ENCODE data around the gene PRIM1.

The PRIM1 gene

DNA sequence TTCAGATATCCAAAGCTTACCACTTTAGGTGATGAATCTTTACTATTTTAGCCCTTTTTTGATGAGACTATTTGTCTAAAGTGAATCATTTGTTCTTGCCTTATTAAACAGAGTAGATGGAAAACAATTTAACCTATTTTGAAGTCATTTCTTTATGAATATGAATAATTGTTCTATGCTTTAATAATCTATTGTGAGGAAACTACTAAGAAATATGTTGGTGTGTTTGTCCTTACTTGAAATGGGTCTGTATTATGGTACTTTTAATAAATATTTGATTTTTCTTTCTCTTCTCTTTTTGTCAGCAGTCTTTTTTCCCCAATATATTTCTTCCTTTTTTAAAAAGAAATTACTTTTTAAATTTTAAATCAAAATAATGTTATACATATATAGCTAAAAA lies 35.4 kb upstream of the PRIM1 start:
- Histone ChIP-seq H3K9me3 (ENCODE audit: severe bottlenecking) (no peaks in the 10 kb centered on the region), H3K27me3 (ENCODE audit: insufficient read depth, low read depth, severe bottlenecking) (no peaks in the 10 kb centered on the region), H3K36me3 (no peaks in the 10 kb centered on the region), H3K4me3 (ENCODE audit: low read depth, low read length) (no peak overlapping the region), H3K27ac (no peak overlapping the region)
- TF ChIP-seq, protein P1, sequence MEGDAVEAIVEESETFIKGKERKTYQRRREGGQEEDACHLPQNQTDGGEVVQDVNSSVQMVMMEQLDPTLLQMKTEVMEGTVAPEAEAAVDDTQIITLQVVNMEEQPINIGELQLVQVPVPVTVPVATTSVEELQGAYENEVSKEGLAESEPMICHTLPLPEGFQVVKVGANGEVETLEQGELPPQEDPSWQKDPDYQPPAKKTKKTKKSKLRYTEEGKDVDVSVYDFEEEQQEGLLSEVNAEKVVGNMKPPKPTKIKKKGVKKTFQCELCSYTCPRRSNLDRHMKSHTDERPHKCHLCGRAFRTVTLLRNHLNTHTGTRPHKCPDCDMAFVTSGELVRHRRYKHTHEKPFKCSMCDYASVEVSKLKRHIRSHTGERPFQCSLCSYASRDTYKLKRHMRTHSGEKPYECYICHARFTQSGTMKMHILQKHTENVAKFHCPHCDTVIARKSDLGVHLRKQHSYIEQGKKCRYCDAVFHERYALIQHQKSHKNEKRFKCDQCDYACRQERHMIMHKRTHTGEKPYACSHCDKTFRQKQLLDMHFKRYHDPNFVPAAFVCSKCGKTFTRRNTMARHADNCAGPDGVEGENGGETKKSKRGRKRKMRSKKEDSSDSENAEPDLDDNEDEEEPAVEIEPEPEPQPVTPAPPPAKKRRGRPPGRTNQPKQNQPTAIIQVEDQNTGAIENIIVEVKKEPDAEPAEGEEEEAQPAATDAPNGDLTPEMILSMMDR (IDR thresholded peaks at IDR 0.05; ENCODE audit: low read depth, low read length), result no peak
- no peak for DNase-seq

DNA sequence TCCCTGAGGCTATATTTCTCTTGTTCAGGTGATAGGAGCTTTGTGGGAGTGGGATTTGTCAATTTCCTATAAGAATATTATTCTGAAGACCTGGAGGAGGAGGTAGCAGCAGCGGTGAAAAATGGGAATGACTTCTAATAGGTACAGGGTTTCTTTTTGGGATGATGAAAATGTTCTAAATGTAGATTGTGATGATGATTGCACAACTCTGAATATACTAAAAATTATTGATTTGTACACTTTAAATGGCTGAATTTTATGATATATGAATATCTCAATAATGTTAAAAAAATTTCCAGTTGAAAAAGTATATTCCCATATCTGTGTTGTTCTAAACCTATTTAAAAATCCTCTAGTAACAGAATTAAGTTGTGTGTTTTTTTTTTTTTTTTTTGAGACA lies 33.8 kb upstream of the PRIM1 start:
- TF ChIP-seq, protein P1 (IDR thresholded peaks at IDR 0.05; ENCODE audit: low read depth, low read length), result no peak
- H3K27me3 ChIP-seq (ENCODE audit: insufficient read depth, low read depth, severe bottlenecking), result no peaks in the 10 kb centered on the region
- no peak overlapping the region for H3K27ac ChIP-seq
- no peaks in the 10 kb centered on the region for H3K36me3 ChIP-seq
- H3K4me3 ChIP-seq (ENCODE audit: low read depth, low read length), result no peak overlapping the region
- H3K9me3 ChIP-seq (ENCODE audit: severe bottlenecking), result no peaks in the 10 kb centered on the region
- no peak for DNase-seq

DNA sequence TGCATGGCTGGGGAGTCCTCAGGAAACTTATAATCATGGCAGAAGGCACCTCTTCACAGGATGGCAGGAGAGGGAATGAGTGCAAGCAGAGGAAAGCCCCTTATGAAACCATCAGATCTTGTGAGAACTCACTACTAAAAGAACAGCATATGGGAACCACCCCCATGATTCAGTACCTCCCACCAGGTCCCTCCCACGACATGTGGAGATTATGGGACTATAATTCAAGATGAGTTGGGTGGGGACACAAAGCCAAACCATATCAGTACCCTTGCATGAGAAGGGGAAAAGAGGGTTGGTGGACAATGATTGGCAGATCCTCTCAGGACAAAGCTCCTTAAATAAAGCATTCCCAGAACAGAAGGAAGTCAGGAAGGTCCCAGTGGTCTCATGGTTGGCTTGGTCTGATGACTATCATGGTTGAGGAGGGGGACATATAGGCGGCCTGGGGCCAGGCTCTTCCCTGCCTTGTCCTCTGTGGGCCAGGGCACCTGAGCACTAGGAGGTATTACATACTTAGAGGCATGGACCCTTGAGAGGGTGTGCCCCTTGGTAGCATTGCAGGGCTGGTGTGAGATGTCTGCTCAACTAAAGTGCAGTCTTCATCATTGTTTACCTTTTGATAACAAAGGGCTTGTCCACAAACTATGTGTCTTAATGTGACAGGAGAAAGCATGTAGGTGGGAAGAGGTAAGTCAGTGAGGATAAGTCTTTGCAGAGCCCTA lies 33.2 kb upstream of the PRIM1 start:
- no peak for DNase-seq
- TF ChIP-seq, protein P1 (IDR thresholded peaks at IDR 0.05; ENCODE audit: low read depth, low read length), result no peak
- no peak overlapping the region for H3K27ac ChIP-seq

DNA sequence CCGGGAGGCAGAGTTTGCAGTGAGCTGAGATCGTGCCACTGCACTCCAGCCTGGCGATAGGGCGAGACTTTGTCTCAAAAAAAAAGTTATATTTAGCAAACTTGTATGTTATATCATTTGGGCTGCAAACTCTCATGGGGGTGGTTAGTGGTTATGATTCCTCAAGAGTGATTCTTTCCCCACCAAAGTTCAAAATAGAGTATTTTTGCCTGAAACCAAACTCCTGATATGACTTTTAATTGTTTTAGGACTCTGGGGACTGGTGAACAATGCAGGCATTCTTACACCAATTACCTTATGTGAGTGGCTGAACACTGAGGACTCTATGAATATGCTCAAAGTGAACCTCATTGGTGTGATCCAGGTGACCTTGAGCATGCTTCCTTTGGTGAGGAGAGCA lies 29.6 kb upstream of the PRIM1 start:
- Histone ChIP-seq H3K36me3 (no peaks in the 10 kb centered on the region), H3K27ac (no peak overlapping the region), H3K4me3 (ENCODE audit: low read depth, low read length) (no peak overlapping the region), H3K9me3 (ENCODE audit: severe bottlenecking) (no peaks in the 10 kb centered on the region), H3K27me3 (ENCODE audit: insufficient read depth, low read depth, severe bottlenecking) (no peaks in the 10 kb centered on the region)
- TF ChIP-seq, protein P1 (IDR thresholded peaks at IDR 0.05; ENCODE audit: low read depth, low read length), result no peak
- no peak for DNase-seq

More for the DNA sequence above, 33.2 kb upstream of the PRIM1 start:
- Histone ChIP-seq H3K36me3 (no peaks in the 10 kb centered on the region), H3K4me3 (ENCODE audit: low read depth, low read length) (no peak overlapping the region), H3K27me3 (ENCODE audit: insufficient read depth, low read depth, severe bottlenecking) (no peaks in the 10 kb centered on the region), H3K9me3 (ENCODE audit: severe bottlenecking) (no peaks in the 10 kb centered on the region)

DNA sequence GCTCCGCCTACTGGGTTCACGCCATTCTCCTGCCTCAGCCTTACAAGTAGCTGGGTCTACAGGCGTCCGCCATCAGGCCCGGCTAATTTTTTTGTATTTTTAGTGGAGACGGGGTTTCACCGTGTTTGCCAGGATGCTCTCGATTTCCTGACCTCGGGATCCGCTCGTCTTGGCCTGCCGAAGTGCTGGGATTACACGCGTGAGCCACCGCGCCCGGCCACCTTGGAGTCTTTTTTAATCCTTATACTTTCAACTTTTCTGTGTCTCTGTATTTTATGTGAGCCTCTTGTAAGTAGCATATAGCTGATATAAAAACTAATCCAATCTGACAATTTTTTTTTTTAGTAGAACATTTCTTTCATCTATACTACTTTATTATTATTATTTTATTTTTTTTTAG lies 26.6 kb upstream of the PRIM1 start:
- no peak for DNase-seq
- no peaks in the 10 kb centered on the region for H3K36me3 ChIP-seq
- peaks cover 2% of the 10 kb centered on the region for H3K9me3 ChIP-seq (ENCODE audit: severe bottlenecking)
- TF ChIP-seq, protein P1 (IDR thresholded peaks at IDR 0.05; ENCODE audit: low read depth, low read length), result no peak
- H3K27ac ChIP-seq, result no peak overlapping the region
- no peaks in the 10 kb centered on the region for H3K27me3 ChIP-seq (ENCODE audit: insufficient read depth, low read depth, severe bottlenecking)
- no peak overlapping the region for H3K4me3 ChIP-seq (ENCODE audit: low read depth, low read length)

DNA sequence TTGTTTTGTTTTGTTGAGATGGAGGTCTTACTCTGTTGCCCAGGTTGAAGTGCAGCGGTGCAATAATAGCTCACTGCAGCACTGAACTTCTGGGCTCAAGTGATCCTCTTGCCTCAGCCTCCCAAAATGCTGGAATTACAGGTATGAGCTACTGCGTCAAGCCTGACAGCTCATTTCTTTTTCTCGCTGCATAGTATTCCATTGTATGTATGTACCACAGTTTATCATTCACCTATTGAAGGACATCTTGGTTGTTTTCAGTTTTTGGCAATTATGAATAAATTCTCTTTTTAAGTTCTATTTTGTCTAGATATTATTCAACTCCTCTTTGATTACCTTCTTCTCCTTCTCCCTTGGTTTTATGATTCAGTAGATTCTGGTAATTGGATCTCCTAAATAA lies 24.5 kb upstream of the PRIM1 start:
- Histone ChIP-seq H3K27ac (no peak overlapping the region), H3K4me3 (ENCODE audit: low read depth, low read length) (no peak overlapping the region), H3K36me3 (no peaks in the 10 kb centered on the region), H3K9me3 (ENCODE audit: severe bottlenecking) (peaks cover 2% of the 10 kb centered on the region), H3K27me3 (ENCODE audit: insufficient read depth, low read depth, severe bottlenecking) (no peaks in the 10 kb centered on the region)
- no peak for DNase-seq
- TF ChIP-seq, protein P1 (IDR thresholded peaks at IDR 0.05; ENCODE audit: low read depth, low read length), result no peak
